Measurements from ENCODE around the gene CD200. TPM values are rescaled to one million over a fixed set of nuclear protein-coding genes. Genes with fewer than 3 reads are reported as not detected.

The CD200 gene
- polyA plus RNA-seq, 1 experiment: 0.10 TPM

DNA sequence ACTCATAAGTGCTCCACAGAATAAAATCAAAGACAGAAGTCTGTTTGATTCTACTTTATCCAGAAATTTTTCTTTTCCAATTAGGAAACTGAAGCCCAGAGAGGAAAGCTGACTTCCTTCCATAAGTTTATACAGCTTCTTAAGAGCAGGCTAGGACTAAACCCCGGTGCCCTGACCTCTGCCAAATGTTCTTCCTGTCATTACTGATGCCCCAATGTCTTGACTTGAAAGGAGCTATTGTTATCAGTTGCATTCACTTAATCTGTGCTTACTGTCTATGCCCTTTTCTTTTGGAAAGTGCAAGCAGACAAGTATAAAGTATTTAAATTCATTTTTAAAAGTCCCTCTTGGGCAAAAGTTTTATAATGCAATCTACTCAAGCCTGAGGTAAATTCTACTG is 18.1 kb downstream of the CD200 start:
- H3K27me3 ChIP-seq (ENCODE audit: control insufficient read depth, insufficient read depth, low read length): no peaks in the 10 kb centered on the region; the same call in 1 of the 2 replicates
- no peak for TF ChIP-seq CTCF (IDR thresholded peaks at IDR 0.05; ENCODE audit: insufficient read depth, low read depth, low read length)
- ChIA-PET CTCF (interaction anchor here (1.2 kb wide), 1 partner anchor 12 kb away, joined by 3 read pairs; no protein-coding TSS in a partner anchor), POLR2A (no interaction called here)
- H3K4me3 ChIP-seq (ENCODE audit: low read depth, low read length): no peak overlapping the region
- no peak for DNase-seq (ENCODE audit: low read depth)
- H3K36me3 ChIP-seq (ENCODE audit: control insufficient read depth, insufficient read depth, low read length): no peaks in the 10 kb centered on the region

DNA sequence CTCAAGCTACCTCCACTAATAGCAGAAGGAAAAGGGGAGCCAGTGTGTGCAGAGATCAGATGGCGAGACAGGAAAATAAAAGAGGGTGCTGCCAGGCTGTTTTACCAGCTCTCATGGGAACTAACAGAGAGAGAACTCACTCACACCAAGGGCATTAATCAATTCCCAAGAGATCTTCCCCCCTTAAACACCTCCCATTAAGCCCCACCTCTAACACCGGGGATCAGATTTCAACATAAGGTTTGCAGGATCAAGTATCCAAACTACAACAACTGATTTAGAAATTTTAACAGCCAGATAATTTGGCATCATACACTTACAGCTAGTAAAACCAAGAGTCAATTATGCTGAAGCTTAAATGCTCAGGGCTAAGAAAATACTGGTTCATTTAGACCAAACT is 18.9 kb downstream of the CD200 start:
- ChIA-PET CTCF (no interaction called here), POLR2A (no interaction called here)
- TF ChIP-seq CTCF (IDR thresholded peaks at IDR 0.05; ENCODE audit: insufficient read depth, low read depth, low read length): no peak
- DNase-seq (ENCODE audit: low read depth): no peak
- Histone ChIP-seq H3K4me3 (ENCODE audit: low read depth, low read length) (no peak overlapping the region), H3K36me3 (ENCODE audit: control insufficient read depth, insufficient read depth, low read length) (no peaks in the 10 kb centered on the region), H3K27me3 (ENCODE audit: control insufficient read depth, insufficient read depth, low read length) (no peaks in the 10 kb centered on the region; the same call in 1 of the 2 replicates)

- ChIA-PET CTCF (no interaction called here), POLR2A (no interaction called here)
- no peak for DNase-seq (ENCODE audit: low read depth)
- Histone ChIP-seq H3K4me3 (ENCODE audit: low read depth, low read length) (no peak overlapping the region), H3K36me3 (ENCODE audit: control insufficient read depth, insufficient read depth, low read length) (no peaks in the 10 kb centered on the region), H3K27me3 (ENCODE audit: control insufficient read depth, insufficient read depth, low read length) (no peaks in the 10 kb centered on the region; the same call in 1 of the 2 replicates)
- no peak for TF ChIP-seq CTCF (IDR thresholded peaks at IDR 0.05; ENCODE audit: insufficient read depth, low read depth, low read length)
Measured at GRCh38 chr3:112352720-112353119, 19.8 kb downstream of the CD200 start.

DNA sequence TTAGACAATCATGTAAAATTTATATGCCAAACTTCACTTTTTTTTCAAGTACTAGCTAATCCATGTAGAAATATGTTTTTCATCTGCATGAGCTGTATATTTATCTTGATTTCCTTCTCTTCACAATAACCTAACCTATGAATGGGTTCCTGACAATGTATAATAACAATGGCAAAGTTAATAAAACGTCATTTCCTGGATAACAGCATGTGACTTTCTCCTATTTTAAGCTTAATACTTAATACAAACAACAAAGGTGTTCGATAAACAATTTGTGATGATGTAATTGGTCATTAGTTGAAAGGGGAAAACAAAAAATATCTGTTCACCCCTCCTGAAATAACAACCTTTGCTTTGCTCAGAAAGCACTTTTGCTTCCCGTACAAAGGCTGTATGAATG is 20.4 kb downstream of the CD200 start:
- ChIA-PET POLR2A (no interaction called here), CTCF (no interaction called here)
- DNase-seq (ENCODE audit: low read depth): no peak
- Histone ChIP-seq H3K36me3 (ENCODE audit: control insufficient read depth, insufficient read depth, low read length) (no peaks in the 10 kb centered on the region), H3K27me3 (ENCODE audit: control insufficient read depth, insufficient read depth, low read length) (no peaks in the 10 kb centered on the region; the same call in 1 of the 2 replicates), H3K4me3 (ENCODE audit: low read depth, low read length) (no peak overlapping the region)
- TF ChIP-seq CTCF (IDR thresholded peaks at IDR 0.05; ENCODE audit: insufficient read depth, low read depth, low read length): no peak

DNA sequence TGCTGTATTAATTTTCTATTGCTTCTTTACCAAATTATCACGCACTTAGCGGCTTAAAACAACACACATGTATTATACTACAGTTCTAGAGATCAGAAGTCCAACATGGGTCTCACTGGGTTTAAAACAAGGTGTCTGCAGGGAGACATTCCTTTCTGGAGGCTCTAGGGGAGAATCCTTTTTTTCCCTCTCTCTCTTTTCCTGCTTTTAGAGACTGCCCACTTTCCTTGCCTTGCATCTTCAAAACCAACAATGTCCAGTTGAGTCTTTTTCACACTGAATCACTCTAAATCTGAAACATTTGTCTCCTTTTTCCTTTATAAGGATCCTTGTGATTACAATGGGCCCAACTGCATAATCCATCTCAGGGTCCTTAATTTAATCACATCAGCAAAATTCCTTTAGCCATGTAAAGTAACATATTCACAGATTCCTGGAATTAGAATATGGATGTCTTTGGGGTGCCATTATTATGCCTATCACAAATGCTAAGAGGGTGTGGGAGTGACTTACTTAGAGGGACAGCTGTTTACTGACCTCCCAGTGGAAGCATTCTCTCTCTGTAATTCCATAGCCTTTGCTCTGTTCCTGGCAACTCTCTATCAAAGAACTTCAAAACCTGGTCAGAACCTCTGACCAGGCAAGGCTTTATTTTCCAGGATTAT is 21.8 kb downstream of the CD200 start:
- no peaks in the 10 kb centered on the region; the same call in 1 of the 2 replicates for H3K27me3 ChIP-seq (ENCODE audit: control insufficient read depth, insufficient read depth, low read length)
- H3K36me3 ChIP-seq (ENCODE audit: control insufficient read depth, insufficient read depth, low read length): no peaks in the 10 kb centered on the region
- no peak for DNase-seq (ENCODE audit: low read depth)
- POLR2A ChIA-PET: no interaction called here
- no peak for TF ChIP-seq CTCF (IDR thresholded peaks at IDR 0.05; ENCODE audit: insufficient read depth, low read depth, low read length)
- CTCF ChIA-PET: no interaction called here
- H3K4me3 ChIP-seq (ENCODE audit: low read depth, low read length): no peak overlapping the region

Data from BJ (cell line).